GM12878 (cell line): ENCODE measurements around the gene FANCL.
"Not testable (repeated sequence)": the region's sequence is repeated elsewhere in the genome, so short reads cannot be mapped to it uniquely, and the experiment has no call there.

Source experiments
- EED ChIP-seq: sonication (generic); IDR thresholded peaks from 2 replicates; pipeline ENCODE4 v1.6.1; 2016; ENCODE audit warnings: antibody characterized with exemption, low read depth
- EGR1 ChIP-seq, 2 experiments: IDR thresholded peaks; 1 replicate in 1 of 2; 2 replicates in 1 of 2; pipeline ENCODE4 v1.6.1; 2011 to 2012; ENCODE audit warnings: low read depth in 2 of 2, low read length in 2 of 2, borderline replicate concordance in 1 of 2, mild to moderate bottlenecking in 1 of 2, moderate library complexity in 1 of 2
- ETV6 ChIP-seq, 2 experiments: fragments of 450-650 bp in 1 of 2; IDR thresholded peaks in 1 of 2; conservative IDR thresholded peaks in 1 of 2; 2 replicates each; pipeline ENCODE4 v1.6.1; 2014; ENCODE audit warnings: antibody characterized with exemption in 1 of 2, borderline replicate concordance in 1 of 2, low read depth in 1 of 2, mild to moderate bottlenecking in 1 of 2, moderate library complexity in 1 of 2
- EZH2 ChIP-seq: IDR thresholded peaks from 2 replicates; pipeline ENCODE4 v1.6.1; 2012; ENCODE audit warnings: low read depth, mild to moderate bottlenecking, control low read depth, inconsistent platforms, low read length, borderline replicate concordance; ENCODE audit not compliant: control insufficient read depth
- NFYB ChIP-seq: IDR thresholded peaks from 2 replicates; pipeline ENCODE4 v1.6.1; 2011; ENCODE audit warnings: low read depth, mild to moderate bottlenecking, low read length, improper control_type of control experiment, moderate library complexity; ENCODE audit not compliant: insufficient read depth
- PBX3 ChIP-seq: IDR thresholded peaks from 2 replicates; pipeline ENCODE4 v1.6.1; 2011; ENCODE audit warnings: mild to moderate bottlenecking, low read depth, low read length, moderate library complexity; ENCODE audit not compliant: insufficient replicate concordance
- POLR2A ChIP-seq: IDR thresholded peaks from 2 replicates; pipeline ENCODE4 v1.6.1; 2011; ENCODE audit warnings: low read depth, mild to moderate bottlenecking, low read length
- POLR2AphosphoS5 ChIP-seq: IDR thresholded peaks from 2 replicates; pipeline ENCODE4 v1.6.1; 2011; ENCODE audit warnings: mild to moderate bottlenecking, low read length, inconsistent platforms
- RFX5 ChIP-seq: IDR thresholded peaks from 2 replicates; pipeline ENCODE4 v1.6.1; 2011; ENCODE audit warnings: low read depth, low read length, improper control_type of control experiment
- ZNF592 ChIP-seq: fragments of 450-650 bp; IDR thresholded peaks from 2 replicates; pipeline ENCODE4 v1.6.1; 2017; ENCODE audit warnings: mild to moderate bottlenecking, moderate library complexity

GRCh38 chr2:58187022-58187421 is 54.1 kb downstream of the FANCL start:
- TF ChIP-seq POLR2A; POLR2AphosphoS5; RFX5; EED; ZNF592; ETV6 (conservative IDR thresholded peaks at IDR 0.05 in 1 of 2, IDR thresholded peaks at IDR 0.05 in 1 of 2; ENCODE audit: borderline replicate concordance in 1 of 2, low read depth in 1 of 2); EGR1 (IDR thresholded peaks at IDR 0.05; ENCODE audit: borderline replicate concordance in 1 of 2, low read depth in 2 of 2, low read length in 2 of 2); NFYB; PBX3; EZH2: not testable (repeated sequence)
